Measurements from ENCODE around the gene NFKB2.

Gene NFKB2

DNA sequence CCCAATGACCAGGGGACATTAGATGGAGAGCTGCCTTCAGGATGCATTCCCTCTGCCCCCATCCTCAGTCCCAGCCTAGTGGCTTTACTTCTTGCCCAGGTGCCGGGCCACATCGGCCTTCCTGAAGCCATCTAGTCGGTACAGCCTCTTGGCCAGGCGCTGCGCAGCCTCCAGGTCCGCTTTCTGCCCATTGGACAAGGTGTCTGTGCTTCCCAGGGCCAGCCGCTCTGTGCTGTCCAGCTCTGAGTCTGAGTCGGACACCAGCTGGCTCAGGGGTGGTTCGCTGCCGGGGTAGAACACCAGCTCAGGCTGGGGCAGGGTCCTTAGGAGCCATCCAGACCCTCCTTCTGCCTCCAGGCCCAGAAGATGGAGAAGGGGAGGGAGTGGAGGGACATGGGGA, 16.8 kb downstream of the NFKB2 start:
- ATAC-seq = no peak
- TF ChIP-seq ARNTL (CRISPR knock-in tag; IDR thresholded peaks at IDR 0.05; ENCODE audit: borderline replicate concordance, low read depth) (no peak), CSDC2 (CRISPR knock-in tag; IDR thresholded peaks at IDR 0.05) (no peak), ZFP3 (CRISPR knock-in tag; IDR thresholded peaks at IDR 0.05) (no peak), ZC3H10 (CRISPR knock-in tag; IDR thresholded peaks at IDR 0.05) (no peak), ZNF70 (CRISPR knock-in tag; IDR thresholded peaks at IDR 0.05) (no peak), ESRRG (CRISPR knock-in tag; IDR thresholded peaks at IDR 0.05) (no peak), TCF4 (CRISPR knock-in tag; IDR thresholded peaks at IDR 0.05; ENCODE audit: borderline replicate concordance) (no peak), PPARA (CRISPR knock-in tag; IDR thresholded peaks at IDR 0.05; ENCODE audit: borderline replicate concordance) (no peak)
- TF ChIP-seq, protein P1, sequence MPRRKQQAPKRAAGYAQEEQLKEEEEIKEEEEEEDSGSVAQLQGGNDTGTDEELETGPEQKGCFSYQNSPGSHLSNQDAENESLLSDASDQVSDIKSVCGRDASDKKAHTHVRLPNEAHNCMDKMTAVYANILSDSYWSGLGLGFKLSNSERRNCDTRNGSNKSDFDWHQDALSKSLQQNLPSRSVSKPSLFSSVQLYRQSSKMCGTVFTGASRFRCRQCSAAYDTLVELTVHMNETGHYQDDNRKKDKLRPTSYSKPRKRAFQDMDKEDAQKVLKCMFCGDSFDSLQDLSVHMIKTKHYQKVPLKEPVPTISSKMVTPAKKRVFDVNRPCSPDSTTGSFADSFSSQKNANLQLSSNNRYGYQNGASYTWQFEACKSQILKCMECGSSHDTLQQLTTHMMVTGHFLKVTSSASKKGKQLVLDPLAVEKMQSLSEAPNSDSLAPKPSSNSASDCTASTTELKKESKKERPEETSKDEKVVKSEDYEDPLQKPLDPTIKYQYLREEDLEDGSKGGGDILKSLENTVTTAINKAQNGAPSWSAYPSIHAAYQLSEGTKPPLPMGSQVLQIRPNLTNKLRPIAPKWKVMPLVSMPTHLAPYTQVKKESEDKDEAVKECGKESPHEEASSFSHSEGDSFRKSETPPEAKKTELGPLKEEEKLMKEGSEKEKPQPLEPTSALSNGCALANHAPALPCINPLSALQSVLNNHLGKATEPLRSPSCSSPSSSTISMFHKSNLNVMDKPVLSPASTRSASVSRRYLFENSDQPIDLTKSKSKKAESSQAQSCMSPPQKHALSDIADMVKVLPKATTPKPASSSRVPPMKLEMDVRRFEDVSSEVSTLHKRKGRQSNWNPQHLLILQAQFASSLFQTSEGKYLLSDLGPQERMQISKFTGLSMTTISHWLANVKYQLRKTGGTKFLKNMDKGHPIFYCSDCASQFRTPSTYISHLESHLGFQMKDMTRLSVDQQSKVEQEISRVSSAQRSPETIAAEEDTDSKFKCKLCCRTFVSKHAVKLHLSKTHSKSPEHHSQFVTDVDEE (CRISPR knock-in tag; IDR thresholded peaks at IDR 0.05) = no peak
- TF ChIP-seq, protein P2, sequence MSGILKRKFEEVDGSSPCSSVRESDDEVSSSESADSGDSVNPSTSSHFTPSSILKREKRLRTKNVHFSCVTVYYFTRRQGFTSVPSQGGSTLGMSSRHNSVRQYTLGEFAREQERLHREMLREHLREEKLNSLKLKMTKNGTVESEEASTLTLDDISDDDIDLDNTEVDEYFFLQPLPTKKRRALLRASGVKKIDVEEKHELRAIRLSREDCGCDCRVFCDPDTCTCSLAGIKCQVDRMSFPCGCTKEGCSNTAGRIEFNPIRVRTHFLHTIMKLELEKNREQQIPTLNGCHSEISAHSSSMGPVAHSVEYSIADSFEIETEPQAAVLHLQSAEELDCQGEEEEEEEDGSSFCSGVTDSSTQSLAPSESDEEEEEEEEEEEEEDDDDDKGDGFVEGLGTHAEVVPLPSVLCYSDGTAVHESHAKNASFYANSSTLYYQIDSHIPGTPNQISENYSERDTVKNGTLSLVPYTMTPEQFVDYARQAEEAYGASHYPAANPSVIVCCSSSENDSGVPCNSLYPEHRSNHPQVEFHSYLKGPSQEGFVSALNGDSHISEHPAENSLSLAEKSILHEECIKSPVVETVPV (CRISPR knock-in tag; IDR thresholded peaks at IDR 0.05) = no peak

DNA sequence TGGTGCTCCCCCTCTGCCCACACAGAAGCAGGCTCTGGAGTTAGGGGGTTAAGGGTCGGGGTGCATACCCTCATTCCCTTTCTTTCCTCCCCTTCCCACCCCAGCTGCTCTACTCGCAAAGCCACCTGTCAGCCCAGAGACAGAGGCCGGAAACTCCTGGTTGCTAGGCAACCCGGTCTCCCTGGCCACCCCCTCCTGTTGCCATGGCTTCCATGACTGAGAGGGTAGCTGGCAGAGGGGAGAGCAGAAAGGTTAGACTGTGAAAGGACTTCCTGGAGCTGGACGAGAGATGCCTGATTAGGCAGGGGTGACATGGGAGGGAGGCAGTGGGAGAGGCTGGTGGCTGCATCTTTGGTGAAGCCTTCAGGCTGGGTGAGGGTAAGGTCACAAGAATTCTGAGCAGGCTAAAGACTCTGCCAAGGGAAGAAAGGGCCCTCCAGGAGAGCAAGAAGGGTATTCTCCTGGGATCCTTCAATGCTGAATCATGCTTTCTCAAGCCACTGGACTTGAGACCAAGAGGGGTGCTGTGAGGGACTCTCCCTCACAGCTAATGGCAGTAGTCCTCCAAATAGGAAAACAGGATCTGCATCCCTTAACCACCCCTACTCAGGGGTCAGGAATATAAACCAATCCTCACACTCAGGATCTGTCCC, 17.7 kb downstream of the NFKB2 start:
- ATAC-seq = no peak
- TF ChIP-seq RARB (CRISPR knock-in tag; IDR thresholded peaks at IDR 0.05) (no peak), ESRRG (CRISPR knock-in tag; IDR thresholded peaks at IDR 0.05) (no peak), TCF4 (CRISPR knock-in tag; IDR thresholded peaks at IDR 0.05; ENCODE audit: borderline replicate concordance) (no peak), GLIS3 (CRISPR knock-in tag; IDR thresholded peaks at IDR 0.05) (no peak), CSDC2 (CRISPR knock-in tag; IDR thresholded peaks at IDR 0.05) (no peak), ZNF565 (CRISPR knock-in tag; conservative IDR thresholded peaks at IDR 0.05; ENCODE audit: low read depth) (no peak), ZNF8 (CRISPR knock-in tag; IDR thresholded peaks at IDR 0.05) (no peak), PPARA (CRISPR knock-in tag; IDR thresholded peaks at IDR 0.05; ENCODE audit: borderline replicate concordance) (no peak), ZC3H10 (CRISPR knock-in tag; IDR thresholded peaks at IDR 0.05) (no peak), OSR1 (CRISPR knock-in tag; IDR thresholded peaks at IDR 0.05) (no peak), SNAI2 (CRISPR knock-in tag; IDR thresholded peaks at IDR 0.05) (no peak), BACH2 (CRISPR knock-in tag; IDR thresholded peaks at IDR 0.05; ENCODE audit: borderline replicate concordance) (no peak)
- TF ChIP-seq, protein P3, sequence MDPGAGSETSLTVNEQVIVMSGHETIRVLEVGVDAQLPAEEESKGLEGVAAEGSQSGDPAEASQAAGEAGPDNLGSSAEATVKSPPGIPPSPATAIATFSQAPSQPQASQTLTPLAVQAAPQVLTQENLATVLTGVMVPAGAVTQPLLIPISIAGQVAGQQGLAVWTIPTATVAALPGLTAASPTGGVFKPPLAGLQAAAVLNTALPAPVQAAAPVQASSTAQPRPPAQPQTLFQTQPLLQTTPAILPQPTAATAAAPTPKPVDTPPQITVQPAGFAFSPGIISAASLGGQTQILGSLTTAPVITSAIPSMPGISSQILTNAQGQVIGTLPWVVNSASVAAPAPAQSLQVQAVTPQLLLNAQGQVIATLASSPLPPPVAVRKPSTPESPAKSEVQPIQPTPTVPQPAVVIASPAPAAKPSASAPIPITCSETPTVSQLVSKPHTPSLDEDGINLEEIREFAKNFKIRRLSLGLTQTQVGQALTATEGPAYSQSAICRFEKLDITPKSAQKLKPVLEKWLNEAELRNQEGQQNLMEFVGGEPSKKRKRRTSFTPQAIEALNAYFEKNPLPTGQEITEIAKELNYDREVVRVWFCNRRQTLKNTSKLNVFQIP (CRISPR knock-in tag; IDR thresholded peaks at IDR 0.05; ENCODE audit: borderline replicate concordance, low read depth) = no peak
- TF ChIP-seq, protein P1 (CRISPR knock-in tag; IDR thresholded peaks at IDR 0.05) = no peak
- TF ChIP-seq, protein P4, sequence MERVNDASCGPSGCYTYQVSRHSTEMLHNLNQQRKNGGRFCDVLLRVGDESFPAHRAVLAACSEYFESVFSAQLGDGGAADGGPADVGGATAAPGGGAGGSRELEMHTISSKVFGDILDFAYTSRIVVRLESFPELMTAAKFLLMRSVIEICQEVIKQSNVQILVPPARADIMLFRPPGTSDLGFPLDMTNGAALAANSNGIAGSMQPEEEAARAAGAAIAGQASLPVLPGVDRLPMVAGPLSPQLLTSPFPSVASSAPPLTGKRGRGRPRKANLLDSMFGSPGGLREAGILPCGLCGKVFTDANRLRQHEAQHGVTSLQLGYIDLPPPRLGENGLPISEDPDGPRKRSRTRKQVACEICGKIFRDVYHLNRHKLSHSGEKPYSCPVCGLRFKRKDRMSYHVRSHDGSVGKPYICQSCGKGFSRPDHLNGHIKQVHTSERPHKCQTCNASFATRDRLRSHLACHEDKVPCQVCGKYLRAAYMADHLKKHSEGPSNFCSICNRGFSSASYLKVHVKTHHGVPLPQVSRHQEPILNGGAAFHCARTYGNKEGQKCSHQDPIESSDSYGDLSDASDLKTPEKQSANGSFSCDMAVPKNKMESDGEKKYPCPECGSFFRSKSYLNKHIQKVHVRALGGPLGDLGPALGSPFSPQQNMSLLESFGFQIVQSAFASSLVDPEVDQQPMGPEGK (CRISPR knock-in tag; IDR thresholded peaks at IDR 0.05; ENCODE audit: borderline replicate concordance) = no peak
- TF ChIP-seq, protein P2 (CRISPR knock-in tag; IDR thresholded peaks at IDR 0.05) = no peak

Measured in SK-N-SH treated with all-trans-retinoic acid at 6 μM for 48 hours (cell line).